OCI-LY7 (cell line): Measurements from ENCODE around the gene MAN2C1. TPM values are rescaled to one million over a fixed set of nuclear protein-coding genes. Genes with fewer than 3 reads are reported as not detected.

Source experiments
- BruUV-seq: library from RNA; stranded (reverse); fragments of 400-500 nt; replicated peaks from 2 replicates; lab custom pipeline; 2021; lab: Mats Ljungman, UMichigan
- CTCF ChIA-PET: fragments of 300-600 bp; sonication (Branson Sonifier 250); formaldehyde crosslinking; loops from one replicate; lab custom pipeline; 2022; ENCODE audit warnings: antibody characterized with exemption; ENCODE audit not compliant: unreplicated experiment; lab: Charles Lee
- POLR2A ChIA-PET: fragments of 300-600 bp; sonication (Branson Sonifier 250); formaldehyde crosslinking; loops from one replicate; lab custom pipeline; 2022; ENCODE audit warnings: antibody characterized with exemption; lab: Charles Lee
- DNase-seq: peaks from one replicate; pipeline ENCODE4 v3.0.0-alpha.2; 2015; ENCODE audit warnings: low spot score
- H2AFZ ChIP-seq: fragments of 200-600 bp; sonication (generic), shearing (Covaris generic); 2 replicates; pipeline ENCODE4 v1.6.1; 2014; ENCODE audit warnings: mild to moderate bottlenecking, antibody characterized with exemption, low read length, moderate library complexity
- H3K27ac ChIP-seq: fragments of 200-600 bp; sonication (generic); 2 replicates; pipeline ENCODE4 v1.5.1; 2014; ENCODE audit warnings: mixed run types, low read depth, mild to moderate bottlenecking, moderate library complexity, low read length, inconsistent platforms; ENCODE audit not compliant: poor library complexity, severe bottlenecking
- H3K36me3 ChIP-seq: fragments of 200-600 bp; sonication (generic); 2 replicates; pipeline ENCODE4 v1.6.1; 2014; ENCODE audit warnings: mild to moderate bottlenecking, antibody characterized with exemption, low read length, moderate library complexity, mixed read lengths; ENCODE audit not compliant: insufficient read depth
- H3K4me1 ChIP-seq: fragments of 200-600 bp; sonication (generic); 2 replicates; pipeline ENCODE4 v1.5.1; 2014; ENCODE audit warnings: mild to moderate bottlenecking, low read length; ENCODE audit not compliant: insufficient read depth, poor library complexity, severe bottlenecking
- H3K4me2 ChIP-seq: fragments of 200-600 bp; sonication (generic); 2 replicates; pipeline ENCODE4 v1.6.1; 2014; ENCODE audit warnings: mild to moderate bottlenecking, low read length
- H3K4me3 ChIP-seq: fragments of 200-600 bp; sonication (generic); 2 replicates; pipeline ENCODE4 v1.5.1; 2014; ENCODE audit warnings: mild to moderate bottlenecking, low read depth, low read length; ENCODE audit not compliant: poor library complexity, severe bottlenecking
- H3K79me2 ChIP-seq: fragments of 200-600 bp; sonication (generic); 2 replicates; pipeline ENCODE4 v1.6.1; 2016; ENCODE audit warnings: low read depth, mild to moderate bottlenecking, low read length, moderate library complexity, mixed read lengths; ENCODE audit not compliant: insufficient read depth
- H3K9me2 ChIP-seq: fragments of 200-600 bp; sonication (generic); 2 replicates; pipeline ENCODE4 v1.6.1; 2016; ENCODE audit warnings: mild to moderate bottlenecking, low read length, mixed read lengths; ENCODE audit not compliant: insufficient read depth
- H3K9me3 ChIP-seq: fragments of 200-600 bp; sonication (generic); 2 replicates; pipeline ENCODE4 v1.6.1; 2014; ENCODE audit warnings: mild to moderate bottlenecking, mixed run types, low read length, mixed read lengths
- H4K20me1 ChIP-seq: fragments of 200-600 bp; sonication (generic); 2 replicates; pipeline ENCODE4 v1.6.1; 2014; ENCODE audit warnings: mild to moderate bottlenecking, antibody characterized with exemption, low read length, moderate library complexity, mixed read lengths; ENCODE audit not compliant: insufficient read depth
- CTCF ChIP-seq: fragments of 200-600 bp; sonication (generic); conservative IDR thresholded peaks from 2 replicates; pipeline ENCODE4 v1.5.1; 2014; ENCODE audit warnings: mild to moderate bottlenecking, antibody characterized with exemption, low read length, moderate library complexity, mixed read lengths
- EZH2phosphoT487 ChIP-seq: fragments of 200-600 bp; sonication (generic); IDR thresholded peaks from 2 replicates; pipeline ENCODE4 v1.6.1; 2018; ENCODE audit warnings: low read depth, borderline replicate concordance, mild to moderate bottlenecking, mixed run types, antibody characterized with exemption, low read length, moderate library complexity, mixed read lengths
- intact Hi-C: fragments of 100-400 bp; cut with micrococcal nuclease; formaldehyde crosslinking; loops from one replicate; pipeline ENCODE4 v1.10.0; 2022; ENCODE audit not compliant: unreplicated experiment
- total RNA-seq, 2 experiments: library from RNA; depleted of rRNA in 1 of 2; stranded (reverse); fragments of >200 nt in 1 of 2; shearing (Covaris generic) in 1 of 2; gene quantifications; 2 replicates each; pipeline ENCODE4 v1.2.3, GENCODE V29; 2014 to 2022

The MAN2C1 gene
- total RNA-seq, 2 experiments from 2014 or later, result 98.8 to 141 TPM

GRCh38 chr15:75361989-75362641, 6.3 kb downstream of the MAN2C1 start:
- CTCF ChIA-PET, result no interaction called here
- no peak overlapping the region for H3K4me3 ChIP-seq
- no peak overlapping the region for H3K27ac ChIP-seq
- H3K79me2 ChIP-seq, result no peaks in the 10 kb centered on the region
- no peak overlapping the region for H3K4me2 ChIP-seq
- BruUV-seq, result no TSS peak
- intact Hi-C loops, result no loop called here
- H3K9me2 ChIP-seq, result no peaks in the 10 kb centered on the region
- no peak overlapping the region for H2AFZ ChIP-seq
- no peaks in the 10 kb centered on the region for H3K9me3 ChIP-seq
- H4K20me1 ChIP-seq, result no peaks in the 10 kb centered on the region
- no peak for DNase-seq
- peaks cover 33% of the 10 kb centered on the region; the same call in 1 of the 2 replicates for H3K36me3 ChIP-seq
- POLR2A ChIA-PET, result no interaction called here
- peaks cover 4% of the 10 kb centered on the region for H3K4me1 ChIP-seq
- TF ChIP-seq CTCF (no peak), EZH2phosphoT487 (no peak)

GRCh38 chr15:75361361-75361988, 6.9 kb downstream of the MAN2C1 start:
- TF ChIP-seq EZH2phosphoT487 (no peak), CTCF (no peak)
- BruUV-seq, result no TSS peak
- H3K9me2 ChIP-seq, result no peaks in the 10 kb centered on the region
- H3K36me3 ChIP-seq, result peaks cover 32% of the 10 kb centered on the region; the same call in 1 of the 2 replicates
- ChIA-PET POLR2A (no interaction called here), CTCF (no interaction called here)
- no peak for DNase-seq
- H3K4me1 ChIP-seq, result no peaks in the 10 kb centered on the region
- no peak overlapping the region for H2AFZ ChIP-seq
- intact Hi-C loops, result no loop called here
- H3K27ac ChIP-seq, result no peak overlapping the region
- H3K4me2 ChIP-seq, result no peak overlapping the region
- H3K79me2 ChIP-seq, result no peaks in the 10 kb centered on the region
- H3K9me3 ChIP-seq, result no peaks in the 10 kb centered on the region
- no peaks in the 10 kb centered on the region for H4K20me1 ChIP-seq
- H3K4me3 ChIP-seq, result no peak overlapping the region

- Histone ChIP-seq H3K9me3 (no peaks in the 10 kb centered on the region), H3K4me1 (no peaks in the 10 kb centered on the region), H3K36me3 (peaks cover 31% of the 10 kb centered on the region), H4K20me1 (no peaks in the 10 kb centered on the region), H3K79me2 (no peaks in the 10 kb centered on the region), H3K27ac (no peak overlapping the region), H3K4me3 (no peak overlapping the region), H3K4me2 (no peak overlapping the region), H3K9me2 (no peaks in the 10 kb centered on the region), H2AFZ (no peak overlapping the region)
- DNase-seq, result no peak
- ChIA-PET CTCF (no interaction called here), POLR2A (no interaction called here)
- BruUV-seq, result no TSS peak
- TF ChIP-seq EZH2phosphoT487 (no peak), CTCF (no peak)
- intact Hi-C loops, result no loop called here
These were observed 7.6 kb downstream of the MAN2C1 start for GRCh38 chr15:75360856-75361255.
